WTC11 (cell line): ENCODE results near the gene RNF214.

Source experiments
- ESRRA ChIP-seq: sonication (generic); formaldehyde crosslinking; IDR thresholded peaks from 2 replicates; pipeline ENCODE4 v1.8.1; 2022; ENCODE audit warnings: mild to moderate bottlenecking, missing genetic modification reagents, borderline replicate concordance
- JUN ChIP-seq: sonication (generic); formaldehyde crosslinking; IDR thresholded peaks from 2 replicates; pipeline ENCODE4 v1.8.0; 2023; ENCODE audit warnings: mild to moderate bottlenecking, missing genetic modification reagents
- ZNF121 ChIP-seq: sonication (generic); formaldehyde crosslinking; IDR thresholded peaks from 2 replicates; pipeline ENCODE4 v1.8.0; 2023; ENCODE audit warnings: missing genetic modification reagents
- TF ChIP-seq, protein P1 (sequence below): fragments of 200-600 bp; IDR thresholded peaks from 2 replicates; pipeline ENCODE4 v1.8.0; 2022; ENCODE audit warnings: antibody characterized with exemption
- TF ChIP-seq, protein P2 (sequence below): sonication (generic); formaldehyde crosslinking; conservative IDR thresholded peaks from 2 replicates; pipeline ENCODE4 v1.8.1; 2023; ENCODE audit warnings: mild to moderate bottlenecking, low read depth, missing genetic modification reagents, moderate library complexity
- TF ChIP-seq, protein P3 (sequence below): fragments of 250-450 bp; sonication (Bioruptor Pico); IDR thresholded peaks from 2 replicates; pipeline ENCODE4 v2.1.2; 2022; ENCODE audit warnings: mild to moderate bottlenecking, moderate library complexity
- TF ChIP-seq, protein P4 (sequence below): sonication (generic); formaldehyde crosslinking; IDR thresholded peaks from 2 replicates; pipeline ENCODE4 v1.8.1; 2022; ENCODE audit warnings: missing genetic modification reagents, borderline replicate concordance
- TF ChIP-seq, protein P5 (sequence below): sonication (generic); formaldehyde crosslinking; IDR thresholded peaks from 2 replicates; pipeline ENCODE4 v1.8.1; 2022; ENCODE audit warnings: mild to moderate bottlenecking, missing genetic modification reagents, moderate library complexity, borderline replicate concordance

DNA sequence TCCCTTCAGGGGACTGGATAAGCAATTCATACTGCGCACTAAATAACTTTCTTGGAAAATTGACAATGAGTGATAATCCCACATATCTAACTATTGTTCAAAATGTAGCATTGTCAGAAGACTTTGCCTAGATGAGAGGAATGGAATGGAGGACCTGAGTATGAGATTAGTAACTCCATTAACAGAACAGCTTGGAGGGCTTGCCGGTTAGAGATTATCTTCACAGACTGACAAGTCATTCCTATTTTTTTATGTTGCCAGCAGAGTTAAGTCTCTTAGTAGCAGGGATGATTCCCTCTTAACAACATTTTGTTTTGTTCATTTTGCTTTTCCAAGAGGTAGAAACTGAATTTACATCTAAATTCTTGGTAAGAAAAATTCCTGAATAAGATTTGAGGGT is 51.6 kb downstream of the RNF214 start:
- TF ChIP-seq, protein P1, sequence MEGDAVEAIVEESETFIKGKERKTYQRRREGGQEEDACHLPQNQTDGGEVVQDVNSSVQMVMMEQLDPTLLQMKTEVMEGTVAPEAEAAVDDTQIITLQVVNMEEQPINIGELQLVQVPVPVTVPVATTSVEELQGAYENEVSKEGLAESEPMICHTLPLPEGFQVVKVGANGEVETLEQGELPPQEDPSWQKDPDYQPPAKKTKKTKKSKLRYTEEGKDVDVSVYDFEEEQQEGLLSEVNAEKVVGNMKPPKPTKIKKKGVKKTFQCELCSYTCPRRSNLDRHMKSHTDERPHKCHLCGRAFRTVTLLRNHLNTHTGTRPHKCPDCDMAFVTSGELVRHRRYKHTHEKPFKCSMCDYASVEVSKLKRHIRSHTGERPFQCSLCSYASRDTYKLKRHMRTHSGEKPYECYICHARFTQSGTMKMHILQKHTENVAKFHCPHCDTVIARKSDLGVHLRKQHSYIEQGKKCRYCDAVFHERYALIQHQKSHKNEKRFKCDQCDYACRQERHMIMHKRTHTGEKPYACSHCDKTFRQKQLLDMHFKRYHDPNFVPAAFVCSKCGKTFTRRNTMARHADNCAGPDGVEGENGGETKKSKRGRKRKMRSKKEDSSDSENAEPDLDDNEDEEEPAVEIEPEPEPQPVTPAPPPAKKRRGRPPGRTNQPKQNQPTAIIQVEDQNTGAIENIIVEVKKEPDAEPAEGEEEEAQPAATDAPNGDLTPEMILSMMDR, result no peak
- TF ChIP-seq, protein P2, sequence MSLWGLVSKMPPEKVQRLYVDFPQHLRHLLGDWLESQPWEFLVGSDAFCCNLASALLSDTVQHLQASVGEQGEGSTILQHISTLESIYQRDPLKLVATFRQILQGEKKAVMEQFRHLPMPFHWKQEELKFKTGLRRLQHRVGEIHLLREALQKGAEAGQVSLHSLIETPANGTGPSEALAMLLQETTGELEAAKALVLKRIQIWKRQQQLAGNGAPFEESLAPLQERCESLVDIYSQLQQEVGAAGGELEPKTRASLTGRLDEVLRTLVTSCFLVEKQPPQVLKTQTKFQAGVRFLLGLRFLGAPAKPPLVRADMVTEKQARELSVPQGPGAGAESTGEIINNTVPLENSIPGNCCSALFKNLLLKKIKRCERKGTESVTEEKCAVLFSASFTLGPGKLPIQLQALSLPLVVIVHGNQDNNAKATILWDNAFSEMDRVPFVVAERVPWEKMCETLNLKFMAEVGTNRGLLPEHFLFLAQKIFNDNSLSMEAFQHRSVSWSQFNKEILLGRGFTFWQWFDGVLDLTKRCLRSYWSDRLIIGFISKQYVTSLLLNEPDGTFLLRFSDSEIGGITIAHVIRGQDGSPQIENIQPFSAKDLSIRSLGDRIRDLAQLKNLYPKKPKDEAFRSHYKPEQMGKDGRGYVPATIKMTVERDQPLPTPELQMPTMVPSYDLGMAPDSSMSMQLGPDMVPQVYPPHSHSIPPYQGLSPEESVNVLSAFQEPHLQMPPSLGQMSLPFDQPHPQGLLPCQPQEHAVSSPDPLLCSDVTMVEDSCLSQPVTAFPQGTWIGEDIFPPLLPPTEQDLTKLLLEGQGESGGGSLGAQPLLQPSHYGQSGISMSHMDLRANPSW (CRISPR knock-in tag), result no peak
- TF ChIP-seq JUN (no peak), ZNF121 (no peak), ESRRA (CRISPR knock-in tag) (no peak)
- TF ChIP-seq, protein P3, sequence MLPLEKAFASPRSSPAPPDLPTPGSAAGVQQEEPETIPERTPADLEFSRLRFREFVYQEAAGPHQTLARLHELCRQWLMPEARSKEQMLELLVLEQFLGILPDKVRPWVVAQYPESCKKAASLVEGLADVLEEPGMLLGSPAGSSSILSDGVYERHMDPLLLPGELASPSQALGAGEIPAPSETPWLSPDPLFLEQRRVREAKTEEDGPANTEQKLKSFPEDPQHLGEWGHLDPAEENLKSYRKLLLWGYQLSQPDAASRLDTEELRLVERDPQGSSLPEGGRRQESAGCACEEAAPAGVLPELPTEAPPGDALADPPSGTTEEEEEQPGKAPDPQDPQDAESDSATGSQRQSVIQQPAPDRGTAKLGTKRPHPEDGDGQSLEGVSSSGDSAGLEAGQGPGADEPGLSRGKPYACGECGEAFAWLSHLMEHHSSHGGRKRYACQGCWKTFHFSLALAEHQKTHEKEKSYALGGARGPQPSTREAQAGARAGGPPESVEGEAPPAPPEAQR (CRISPR knock-in tag), result no peak
- TF ChIP-seq, protein P4, sequence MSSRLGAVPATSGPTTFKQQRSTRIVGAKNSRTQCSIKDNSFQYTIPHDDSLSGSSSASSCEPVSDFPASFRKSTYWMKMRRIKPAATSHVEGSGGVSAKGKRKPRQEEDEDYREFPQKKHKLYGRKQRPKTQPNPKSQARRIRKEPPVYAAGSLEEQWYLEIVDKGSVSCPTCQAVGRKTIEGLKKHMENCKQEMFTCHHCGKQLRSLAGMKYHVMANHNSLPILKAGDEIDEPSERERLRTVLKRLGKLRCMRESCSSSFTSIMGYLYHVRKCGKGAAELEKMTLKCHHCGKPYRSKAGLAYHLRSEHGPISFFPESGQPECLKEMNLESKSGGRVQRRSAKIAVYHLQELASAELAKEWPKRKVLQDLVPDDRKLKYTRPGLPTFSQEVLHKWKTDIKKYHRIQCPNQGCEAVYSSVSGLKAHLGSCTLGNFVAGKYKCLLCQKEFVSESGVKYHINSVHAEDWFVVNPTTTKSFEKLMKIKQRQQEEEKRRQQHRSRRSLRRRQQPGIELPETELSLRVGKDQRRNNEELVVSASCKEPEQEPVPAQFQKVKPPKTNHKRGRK, result no peak
- TF ChIP-seq, protein P5, sequence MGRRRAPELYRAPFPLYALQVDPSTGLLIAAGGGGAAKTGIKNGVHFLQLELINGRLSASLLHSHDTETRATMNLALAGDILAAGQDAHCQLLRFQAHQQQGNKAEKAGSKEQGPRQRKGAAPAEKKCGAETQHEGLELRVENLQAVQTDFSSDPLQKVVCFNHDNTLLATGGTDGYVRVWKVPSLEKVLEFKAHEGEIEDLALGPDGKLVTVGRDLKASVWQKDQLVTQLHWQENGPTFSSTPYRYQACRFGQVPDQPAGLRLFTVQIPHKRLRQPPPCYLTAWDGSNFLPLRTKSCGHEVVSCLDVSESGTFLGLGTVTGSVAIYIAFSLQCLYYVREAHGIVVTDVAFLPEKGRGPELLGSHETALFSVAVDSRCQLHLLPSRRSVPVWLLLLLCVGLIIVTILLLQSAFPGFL (CRISPR knock-in tag), result no peak
